CD8-positive, alpha-beta memory T cell (primary cell): ENCODE data around the gene EVPLL. TPM values are rescaled to one million over a fixed set of nuclear protein-coding genes. Genes with fewer than 3 reads are reported as not detected.
"Not testable (repeated sequence)": the region's sequence is repeated elsewhere in the genome, so short reads cannot be mapped to it uniquely, and the experiment has no call there.

Source experiments
- CTCF ChIA-PET: fragments of 350-600 bp; sonication (Branson Sonifier 250); formaldehyde crosslinking; loops from one replicate; lab custom pipeline; 2021; ENCODE audit warnings: antibody characterized with exemption; lab: Charles Lee
- POLR2A ChIA-PET: fragments of 350-600 bp; sonication (Branson Sonifier 250); formaldehyde crosslinking; loops from one replicate; lab custom pipeline; 2021; ENCODE audit warnings: antibody characterized with exemption; lab: Charles Lee
- DNase-seq, 5 donors: peaks; one replicate each; pipeline versions ENCODE4 v3.0.0 to v3.0.0-alpha.2; 2020 to 2022; ENCODE audit warnings: mixed read lengths in 1 of 5
- H3K27ac ChIP-seq: one replicate; pipeline ENCODE4 v1.7.0; 2013; ENCODE audit warnings: low read depth, mild to moderate bottlenecking, low read length, moderate library complexity
- H3K27me3 ChIP-seq: 2 replicates; pipeline ENCODE4 v1.7.0; 2013; ENCODE audit warnings: low read length, mild to moderate bottlenecking; ENCODE audit not compliant: insufficient read depth, poor library complexity, severe bottlenecking
- H3K36me3 ChIP-seq: 2 replicates; pipeline ENCODE4 v1.7.0; 2013; ENCODE audit warnings: mild to moderate bottlenecking, low read length, moderate library complexity; ENCODE audit not compliant: insufficient read depth
- H3K4me1 ChIP-seq: 2 replicates; pipeline ENCODE4 v1.7.0; 2013; ENCODE audit warnings: mild to moderate bottlenecking, low read length, moderate library complexity; ENCODE audit not compliant: insufficient read depth
- H3K4me3 ChIP-seq: 2 replicates; pipeline ENCODE4 v1.7.0; 2013; ENCODE audit warnings: mild to moderate bottlenecking, low read length
- H3K9me3 ChIP-seq: 2 replicates; pipeline ENCODE4 v1.7.0; 2013; ENCODE audit warnings: mild to moderate bottlenecking, low read length
- H3K27ac Mint-ChIP-seq, 8 donors: one replicate each; pipeline ENCODE4 v1.8.0; 2020 to 2021; ENCODE audit warnings: mixed read lengths in 8 of 8, mild to moderate bottlenecking in 6 of 8, inconsistent platforms in 3 of 8, moderate library complexity in 3 of 8
- H3K27me3 Mint-ChIP-seq, 2 donors: one replicate each; pipeline ENCODE4 v1.8.0; 2020 to 2021; ENCODE audit warnings: mixed read lengths in 2 of 2, mild to moderate bottlenecking in 1 of 2, moderate library complexity in 1 of 2
- H3K36me3 Mint-ChIP-seq, 3 donors: one replicate each; pipeline ENCODE4 v1.8.0; 2020 to 2021; ENCODE audit warnings: mixed read lengths in 3 of 3, inconsistent platforms in 1 of 3, mild to moderate bottlenecking in 1 of 3
- H3K4me1 Mint-ChIP-seq, 3 donors: one replicate each; pipeline ENCODE4 v1.8.0; 2020 to 2021; ENCODE audit warnings: mixed read lengths in 3 of 3, inconsistent platforms in 1 of 3, mild to moderate bottlenecking in 1 of 3
- H3K4me3 Mint-ChIP-seq, 7 donors: one replicate each; pipeline ENCODE4 v1.8.0; 2020 to 2021; ENCODE audit warnings: mixed read lengths in 7 of 7, mild to moderate bottlenecking in 6 of 7, moderate library complexity in 4 of 7, inconsistent platforms in 2 of 7
- H3K9me3 Mint-ChIP-seq, 5 donors: one replicate each; pipeline ENCODE4 v1.8.0; 2020 to 2022; ENCODE audit warnings: mixed read lengths in 5 of 5, mild to moderate bottlenecking in 3 of 5, moderate library complexity in 2 of 5, inconsistent platforms in 1 of 5
- polyA plus RNA-seq: library from polyadenylated mRNA; unstranded; fragments of 300-500 nt; fragmentation: Illumina TruSeq; gene quantifications from one replicate; pipeline ENCODE4 v1.2.3, GENCODE V29; 2021
- total RNA-seq, 2 experiments: library from RNA; stranded (reverse); gene quantifications; one replicate each; pipeline ENCODE4 v1.2.3, GENCODE V29; 2021

Gene EVPLL
- total RNA-seq: not detected
- polyA plus RNA-seq: not detected

DNA sequence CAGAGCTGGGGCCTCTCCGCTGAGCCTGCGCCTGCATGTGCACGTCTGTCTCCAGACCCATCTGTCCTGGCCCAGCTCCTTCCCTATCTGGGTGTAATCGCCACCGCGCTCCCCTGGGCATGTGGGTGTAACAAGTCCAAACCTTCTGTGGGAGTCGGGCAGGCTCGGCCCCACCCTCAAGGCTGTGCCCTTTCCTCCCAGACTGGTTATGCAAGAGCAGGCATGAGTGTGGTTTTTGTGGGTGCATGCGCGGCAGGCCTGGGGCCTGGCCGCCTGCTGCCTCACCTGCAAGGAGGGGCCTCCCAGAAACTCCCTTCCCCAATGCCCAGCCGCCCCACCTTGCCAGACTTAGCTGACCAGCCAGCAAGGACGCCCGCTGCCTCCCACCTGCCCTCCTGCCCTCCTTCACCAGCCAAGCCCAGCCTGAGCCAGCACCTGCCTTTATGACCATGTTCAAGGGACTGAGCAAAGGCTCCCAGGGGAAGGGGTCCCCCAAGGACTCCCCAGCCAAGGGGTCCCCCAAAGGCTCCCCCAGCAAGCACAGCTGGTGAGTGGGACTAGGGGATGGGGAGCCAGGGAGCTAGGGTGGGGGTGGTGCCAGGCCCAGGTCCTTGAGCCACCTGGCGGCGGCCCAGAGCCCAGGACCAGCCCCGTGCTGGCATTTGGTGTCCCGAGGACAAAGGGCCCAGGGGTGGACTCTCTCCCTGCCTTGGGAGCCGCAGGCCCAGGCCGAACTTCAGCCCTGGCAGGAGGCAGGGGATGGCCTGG is at the start of gene EVPLL:
Gene EVPLL (plus strand): TSS at position 342 of the 768 bp plus-strand sequence. CDS start 3,160 bp downstream, outside the sequence.
- no peaks in the 10 kb centered on the region for H3K27me3 ChIP-seq
- Mint-ChIP-seq H3K36me3 (no peaks in the 10 kb centered on the region), H3K4me3 (no peak within 1 kb of the TSS), H3K9me3 (no peaks in the 10 kb centered on the region), H3K27ac (peak within 1 kb of the TSS in 1 of 8 donors; percentile 64), H3K4me1 (peaks cover 0 to 6% (median 0%) of the 10 kb centered on the region in 3 donors), H3K27me3 (peaks cover 3 to 7% of the 10 kb centered on the region in 2 donors)
- no peak within 1 kb of the TSS for H3K4me3 ChIP-seq
- CTCF ChIA-PET: no interaction called here
- no peaks in the 10 kb centered on the region for H3K4me1 ChIP-seq
- POLR2A ChIA-PET: no interaction called here
- no peak for DNase-seq
- no peaks in the 10 kb centered on the region for H3K36me3 ChIP-seq
- no peaks in the 10 kb centered on the region for H3K9me3 ChIP-seq
- no peak within 1 kb of the TSS for H3K27ac ChIP-seq

DNA sequence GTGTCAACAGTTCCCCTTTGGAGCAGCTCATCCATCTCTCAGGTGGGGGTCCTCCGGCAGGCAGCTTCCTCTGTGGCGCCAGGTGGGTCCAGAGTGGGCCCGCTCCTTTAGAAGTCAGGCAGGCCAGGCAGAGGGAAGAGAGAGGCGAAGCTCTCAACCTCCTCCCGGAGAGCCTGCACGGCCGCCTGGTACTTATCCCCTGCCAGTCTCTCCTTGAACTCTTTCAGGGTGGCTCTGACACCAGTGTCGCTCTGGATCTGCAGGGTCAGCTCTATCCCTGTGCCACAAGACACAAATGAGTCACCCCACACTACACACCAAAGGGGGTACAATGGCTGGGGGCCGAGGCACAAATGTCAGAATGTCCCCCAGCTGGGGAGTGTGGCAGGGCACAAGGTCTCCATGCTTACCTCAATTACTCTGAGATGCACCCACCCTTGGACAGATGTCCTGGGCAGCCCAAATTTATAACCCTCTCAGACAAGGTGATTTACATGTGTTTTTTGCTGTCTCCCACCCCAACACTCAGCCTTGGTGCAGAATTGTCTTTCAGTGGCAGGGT is 48.9 kb upstream of the EVPLL start:
- peaks cover 12% of the 10 kb centered on the region for H3K4me1 ChIP-seq
- Mint-ChIP-seq H3K36me3 (peaks cover 0 to 74% (median 4%) of the 10 kb centered on the region in 3 donors), H3K27ac (peak overlapping the region in 1 of 8 donors; percentile 33), H3K4me1 (peaks cover 16 to 41% (median 18%) of the 10 kb centered on the region in 3 donors), H3K9me3 (no peaks in the 10 kb centered on the region), H3K27me3 (no peaks in the 10 kb centered on the region), H3K4me3 (no peak overlapping the region)
- peaks cover 36% of the 10 kb centered on the region for H3K36me3 ChIP-seq
- no peaks in the 10 kb centered on the region for H3K9me3 ChIP-seq
- ChIA-PET POLR2A (no interaction called here), CTCF (interaction anchor here (1.5 kb wide), 1 partner anchor 11 kb away, joined by 3 read pairs; no protein-coding TSS in a partner anchor)
- H3K27me3 ChIP-seq: no peaks in the 10 kb centered on the region
- no peak for DNase-seq
- no peak overlapping the region for H3K27ac ChIP-seq
- no peak overlapping the region for H3K4me3 ChIP-seq

DNA sequence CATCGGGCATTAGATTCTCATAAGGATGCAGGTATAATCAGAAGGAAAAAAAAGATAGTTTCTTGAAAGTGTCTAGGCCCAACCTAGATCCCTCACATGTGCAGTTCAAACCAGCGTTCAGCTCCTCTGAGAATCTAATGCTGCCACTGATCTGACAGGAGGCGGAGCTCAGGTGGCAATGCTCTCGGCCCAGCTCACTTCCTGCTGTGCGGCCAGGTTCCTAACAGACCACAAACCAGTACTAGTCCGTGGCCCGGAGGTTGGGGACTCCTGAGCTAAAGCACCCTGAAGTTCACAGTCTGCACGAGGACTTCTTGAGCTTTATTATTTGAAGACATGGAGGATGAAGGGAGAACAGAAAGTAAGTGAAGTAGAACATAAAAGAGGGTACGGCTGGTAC is 45.7 kb upstream of the EVPLL start:
- no peak overlapping the region for H3K27ac ChIP-seq
- Mint-ChIP-seq H3K4me1 (peaks cover 14 to 24% (median 18%) of the 10 kb centered on the region in 3 donors), H3K36me3 (peaks cover 0 to 67% (median 4%) of the 10 kb centered on the region in 3 donors)

DNA sequence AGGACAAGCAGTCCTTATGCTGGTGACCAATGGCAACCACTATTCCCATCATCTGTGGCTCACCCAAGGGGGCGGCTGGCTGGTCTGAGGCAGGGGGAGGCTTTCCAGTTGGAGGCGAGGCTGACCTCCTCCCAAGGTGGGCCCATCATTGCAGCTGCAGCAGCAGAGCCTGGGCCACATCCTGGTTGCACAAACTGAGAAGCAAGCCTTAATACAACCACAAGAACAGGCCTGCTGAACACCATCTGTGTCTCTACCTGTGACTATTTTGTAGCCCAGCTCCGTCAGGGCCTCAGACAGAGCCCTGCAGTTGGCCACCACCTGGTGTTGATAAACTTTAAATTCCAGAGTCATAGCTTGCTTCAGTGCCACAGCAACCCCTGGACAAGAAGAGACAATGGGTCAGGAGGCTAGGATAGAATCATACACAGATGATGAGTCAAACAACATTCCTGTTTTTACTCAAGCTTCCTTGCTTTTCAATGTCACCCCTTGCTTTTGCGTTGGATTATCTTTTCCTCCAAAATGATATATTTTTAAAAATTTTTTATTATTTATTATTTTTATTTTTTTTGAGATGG is 44.6 kb upstream of the EVPLL start:
- POLR2A ChIA-PET: no interaction called here
- peaks cover 15% of the 10 kb centered on the region for H3K36me3 ChIP-seq
- Mint-ChIP-seq H3K36me3 (peaks cover 0 to 62% (median 4%) of the 10 kb centered on the region in 3 donors), H3K27ac (peak overlapping the region in 4 of 8 donors; percentile 84 to 96 (median 92)), H3K4me3 (no peak overlapping the region), H3K4me1 (peaks cover 14 to 24% (median 18%) of the 10 kb centered on the region in 3 donors), H3K27me3 (no peaks in the 10 kb centered on the region), H3K9me3 (no peaks in the 10 kb centered on the region)
- CTCF ChIA-PET: no interaction called here
- no peaks in the 10 kb centered on the region for H3K27me3 ChIP-seq
- DNase-seq: no peak
- H3K4me3 ChIP-seq: no peak overlapping the region
- H3K27ac ChIP-seq: no peak overlapping the region
- peaks cover 12% of the 10 kb centered on the region for H3K4me1 ChIP-seq
- H3K9me3 ChIP-seq: no peaks in the 10 kb centered on the region

More for the DNA sequence above, 45.7 kb upstream of the EVPLL start:
- Histone ChIP-seq H3K9me3 (no peaks in the 10 kb centered on the region), H3K4me3 (no peak overlapping the region), H3K4me1 (peaks cover 12% of the 10 kb centered on the region), H3K36me3 (peaks cover 16% of the 10 kb centered on the region), H3K27me3 (no peaks in the 10 kb centered on the region)
- Mint-ChIP-seq H3K9me3 (no peaks in the 10 kb centered on the region), H3K27ac (peak overlapping the region; percentile 31 to 96 (median 92)), H3K4me3 (peak overlapping the region in 6 of 7 donors; percentile 69 to 78 (median 72)), H3K27me3 (no peaks in the 10 kb centered on the region)
- CTCF ChIA-PET: interaction anchor here (0.8 to 1.0 kb wide), 2 partner anchors 9 to 31 kb away, joined by 3 read pairs; no protein-coding TSS in a partner anchor
- POLR2A ChIA-PET: interaction anchor here (0.6 to 0.7 kb wide), 2 partner anchors 20 to 359 kb away, joined by 3 read pairs; partner anchors contain the start of gene DRC3
- DNase-seq: peak in 2 of 5 donors; percentile 11 to 59

DNA sequence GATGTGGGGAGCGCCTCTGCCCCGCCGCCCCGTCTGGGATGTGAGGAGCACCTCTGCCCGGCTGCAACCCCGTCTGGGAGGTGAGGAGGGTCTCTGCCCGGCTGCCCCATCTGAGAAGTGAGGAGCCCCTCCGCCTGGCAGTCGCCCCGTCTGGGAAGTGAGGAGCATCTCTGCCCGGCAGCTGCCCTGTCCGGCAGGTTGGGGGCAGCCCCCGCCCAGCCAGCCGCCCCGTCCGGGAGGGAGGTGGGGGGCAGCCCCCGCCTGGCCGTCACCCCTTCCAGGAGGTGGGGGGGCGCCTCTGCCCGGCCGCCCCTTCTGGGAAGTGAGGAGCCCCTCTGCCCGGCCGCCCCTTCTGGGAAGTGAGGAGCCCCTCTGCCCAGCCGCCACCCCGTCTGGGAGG is 39.4 kb upstream of the EVPLL start:
- H3K27me3 Mint-ChIP-seq, H3K4me1 Mint-ChIP-seq, H3K4me1 ChIP-seq, DNase-seq, H3K27ac Mint-ChIP-seq, CTCF ChIA-PET, H3K9me3 Mint-ChIP-seq, H3K27me3 ChIP-seq, POLR2A ChIA-PET, H3K4me3 ChIP-seq, H3K9me3 ChIP-seq, H3K4me3 Mint-ChIP-seq, H3K36me3 ChIP-seq, H3K27ac ChIP-seq: not testable (repeated sequence)
- H3K36me3 Mint-ChIP-seq: peaks cover 0 to 61% (median 11%) of the 10 kb centered on the region in 3 donors

DNA sequence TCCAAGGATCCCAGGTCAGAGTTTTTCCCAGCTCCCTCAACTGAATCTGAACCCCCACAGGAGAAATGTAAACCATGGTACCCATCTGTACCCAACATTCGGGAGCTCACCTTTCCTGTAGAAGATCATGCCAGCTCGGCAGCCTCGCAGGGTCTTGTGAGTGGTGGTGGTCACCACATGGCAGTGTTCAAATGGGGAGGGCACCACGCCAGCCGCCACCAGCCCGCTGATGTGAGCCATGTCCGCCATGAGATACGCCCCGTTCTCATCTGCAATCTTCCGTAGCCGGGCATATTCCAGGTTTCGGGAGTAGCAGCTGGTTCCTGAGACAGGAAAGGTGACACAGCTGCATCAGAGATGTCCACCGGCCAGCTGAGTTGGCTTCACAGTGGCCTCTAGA is 37.6 kb upstream of the EVPLL start:
- CTCF ChIA-PET: no interaction called here
- no peaks in the 10 kb centered on the region for H3K9me3 Mint-ChIP-seq
- H3K36me3 Mint-ChIP-seq: peaks cover 0 to 60% (median 10%) of the 10 kb centered on the region in 3 donors
- no peak overlapping the region for H3K27ac Mint-ChIP-seq
- H3K27me3 Mint-ChIP-seq: no peaks in the 10 kb centered on the region
- H3K27me3 ChIP-seq: no peaks in the 10 kb centered on the region
- peaks cover 3% of the 10 kb centered on the region for H3K36me3 ChIP-seq
- no peak for DNase-seq
- peaks cover 0 to 4% (median 0%) of the 10 kb centered on the region in 3 donors for H3K4me1 Mint-ChIP-seq
- POLR2A ChIA-PET: no interaction called here
- H3K4me3 ChIP-seq: no peak overlapping the region
- H3K4me3 Mint-ChIP-seq: no peak overlapping the region
- no peak overlapping the region for H3K27ac ChIP-seq
- H3K4me1 ChIP-seq: no peaks in the 10 kb centered on the region
- no peaks in the 10 kb centered on the region for H3K9me3 ChIP-seq

DNA sequence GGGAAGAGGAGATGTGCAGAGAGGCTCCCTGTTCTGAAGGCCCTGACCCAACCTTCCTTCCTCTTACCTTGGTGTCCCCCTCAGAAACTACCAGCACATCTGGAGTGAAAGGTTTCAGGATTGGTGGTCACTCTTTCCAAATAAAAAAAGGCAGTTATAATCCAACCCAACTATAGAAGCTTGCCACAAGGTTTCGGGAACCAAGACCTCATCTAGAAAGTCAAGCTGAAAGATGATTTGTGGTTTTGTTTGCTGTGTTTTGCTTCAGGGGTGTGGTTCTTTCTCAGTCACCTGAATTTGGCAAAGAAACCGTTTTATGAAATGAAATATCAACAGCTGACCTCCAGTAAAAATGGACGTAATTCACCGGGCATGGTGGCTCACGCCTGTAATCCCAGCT is 33.6 kb upstream of the EVPLL start:
- peaks cover 0 to 4% (median 0%) of the 10 kb centered on the region in 3 donors for H3K4me1 Mint-ChIP-seq
- DNase-seq: no peak
- POLR2A ChIA-PET: no interaction called here
- H3K36me3 Mint-ChIP-seq: peaks cover 4 to 66% (median 14%) of the 10 kb centered on the region in 3 donors
- Histone ChIP-seq H3K4me1 (no peaks in the 10 kb centered on the region), H3K9me3 (no peaks in the 10 kb centered on the region), H3K27me3 (no peaks in the 10 kb centered on the region), H3K4me3 (no peak overlapping the region), H3K36me3 (peaks cover 3% of the 10 kb centered on the region), H3K27ac (no peak overlapping the region)
- CTCF ChIA-PET: no interaction called here
- H3K9me3 Mint-ChIP-seq: no peaks in the 10 kb centered on the region
- H3K27ac Mint-ChIP-seq: peak overlapping the region in 2 of 8 donors; percentile 26 to 78
- H3K27me3 Mint-ChIP-seq: no peaks in the 10 kb centered on the region
- H3K4me3 Mint-ChIP-seq: no peak overlapping the region

DNA sequence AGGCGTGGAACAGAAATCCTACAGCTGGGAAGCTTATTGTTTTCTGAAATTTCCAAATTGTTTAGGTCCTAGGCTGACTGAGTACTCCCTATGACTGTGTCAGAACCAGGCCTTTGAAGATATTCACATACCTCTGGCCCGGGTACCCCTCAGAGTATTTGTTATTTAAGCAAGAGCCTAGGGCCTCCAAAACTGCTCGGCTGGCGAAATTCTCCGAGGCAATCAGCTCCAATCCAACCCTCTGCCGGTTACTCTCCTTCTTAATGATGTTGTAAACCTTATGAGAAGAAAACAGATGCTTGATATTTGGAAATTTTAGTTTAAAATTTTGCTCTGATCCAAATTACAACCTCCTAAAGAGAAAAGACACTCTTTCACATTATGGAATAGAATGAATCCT is 24.0 kb upstream of the EVPLL start:
- Mint-ChIP-seq H3K27me3 (no peaks in the 10 kb centered on the region), H3K36me3 (peaks cover 0 to 43% (median 5%) of the 10 kb centered on the region in 3 donors), H3K9me3 (no peaks in the 10 kb centered on the region), H3K4me3 (no peak overlapping the region), H3K4me1 (peaks cover 0 to 1% (median 0%) of the 10 kb centered on the region in 3 donors), H3K27ac (peak overlapping the region in 1 of 8 donors; percentile 41)
- H3K27ac ChIP-seq: no peak overlapping the region
- H3K4me3 ChIP-seq: no peak overlapping the region
- H3K4me1 ChIP-seq: no peaks in the 10 kb centered on the region
- ChIA-PET POLR2A (no interaction called here), CTCF (no interaction called here)
- no peaks in the 10 kb centered on the region for H3K9me3 ChIP-seq
- no peaks in the 10 kb centered on the region for H3K27me3 ChIP-seq
- peaks cover 8% of the 10 kb centered on the region for H3K36me3 ChIP-seq
- DNase-seq: no peak
